ENCODE data around the gene ALPG. TPM values are rescaled to one million over a fixed set of nuclear protein-coding genes. Genes with fewer than 3 reads are reported as not detected.

The ALPG gene
- total RNA-seq, 2 donors from 2014 or later = not detected

DNA sequence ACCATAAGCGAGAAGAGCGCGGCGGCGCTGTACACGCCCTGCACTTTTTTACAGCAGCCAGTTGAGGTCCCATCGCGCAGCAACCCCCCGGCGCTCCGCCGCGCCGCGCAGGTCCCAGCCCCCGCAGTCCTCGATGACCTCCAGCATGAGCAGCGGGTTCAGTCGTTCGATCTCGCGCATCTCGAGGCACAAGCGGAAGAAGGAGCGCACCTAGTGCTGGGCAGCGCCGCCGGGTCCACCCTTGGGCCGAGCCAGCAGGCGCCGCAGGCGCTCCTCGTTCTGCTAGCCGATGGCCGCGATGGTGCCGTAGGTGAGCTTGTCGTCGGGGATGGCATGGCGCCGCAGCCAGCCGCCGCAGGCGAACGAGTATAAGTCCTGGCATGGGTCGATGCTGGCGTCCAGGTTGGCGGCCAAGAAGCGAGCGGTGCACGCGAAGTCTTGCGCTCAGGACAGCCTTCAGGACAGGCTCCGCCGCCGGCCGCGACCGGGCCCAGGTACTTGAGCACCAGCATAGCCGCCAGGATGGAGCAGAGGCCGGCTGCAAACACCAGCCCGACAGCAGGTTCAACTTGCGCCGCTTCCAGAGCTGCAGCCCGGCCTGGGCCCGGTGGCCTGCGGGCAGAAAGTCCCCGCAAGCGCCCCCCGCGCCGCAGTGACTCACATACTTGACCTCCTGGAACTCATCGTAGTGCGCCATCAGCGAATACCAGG lies 19.7 kb upstream of the ALPG start:
- Histone ChIP-seq H3K27ac (no peak overlapping the region), H3K4me1 (ENCODE audit: control insufficient read depth in 1 of 2, low read depth in 2 of 2) (peaks cover 0 to 17% of the 10 kb centered on the region in 2 donors), H3K36me3 (no peaks in the 10 kb centered on the region), H3K4me3 (no peak overlapping the region), H3K27me3 (replicated peaks; ENCODE audit: insufficient read depth) (no peaks in the 10 kb centered on the region), H3K9me3 (no peaks in the 10 kb centered on the region)
- TF ChIP-seq CTCF (IDR thresholded peaks at IDR 0.05) = no peak
- no peak for DNase-seq (ENCODE audit: low spot score)
- ATAC-seq (ENCODE audit: insufficient number of reproducible peaks, low FRiP score, low read depth) = no peak

GRCh38 chr2:232387451-232388171 lies 19.0 kb upstream of the ALPG start:
- Histone ChIP-seq H3K9me3 (no peaks in the 10 kb centered on the region), H3K36me3 (no peaks in the 10 kb centered on the region), H3K27me3 (replicated peaks; ENCODE audit: insufficient read depth) (no peaks in the 10 kb centered on the region), H3K4me1 (ENCODE audit: control insufficient read depth in 1 of 2, low read depth in 2 of 2) (peaks cover 0 to 17% of the 10 kb centered on the region in 2 donors), H3K27ac (no peak overlapping the region), H3K4me3 (no peak overlapping the region)
- TF ChIP-seq CTCF (IDR thresholded peaks at IDR 0.05) = no peak
- ATAC-seq (ENCODE audit: insufficient number of reproducible peaks, low FRiP score, low read depth) = no peak
- DNase-seq (ENCODE audit: low spot score) = no peak

DNA sequence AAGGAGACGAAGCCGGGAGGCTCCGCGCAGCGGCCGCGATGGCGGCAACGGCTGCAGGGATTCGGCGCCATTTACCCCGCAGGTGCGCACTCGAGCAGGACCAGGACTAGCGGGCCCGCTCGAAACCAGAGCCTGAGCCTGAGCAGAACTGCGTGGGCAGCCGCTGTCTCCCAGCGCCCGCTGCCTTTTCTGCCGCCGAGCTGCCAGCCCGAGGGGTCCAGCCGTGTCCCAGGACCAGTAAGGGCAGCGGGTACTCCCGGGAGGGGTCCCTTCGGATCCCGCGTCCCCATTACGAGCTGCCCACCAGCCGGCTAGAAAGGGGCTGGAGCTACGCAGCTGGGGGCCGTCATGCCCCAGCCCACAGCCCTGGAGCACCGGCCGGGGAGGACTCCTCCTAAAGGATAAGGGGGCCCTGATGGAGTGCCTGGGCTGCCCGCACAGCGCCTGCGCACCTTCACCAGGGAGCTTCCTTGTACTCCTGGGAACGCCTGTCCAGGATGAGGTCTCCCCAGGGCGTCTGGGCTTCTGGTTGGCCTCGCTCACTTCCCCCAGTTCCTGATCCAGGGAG lies 18.2 kb upstream of the ALPG start:
- no peak for DNase-seq (ENCODE audit: low spot score)
- no peaks in the 10 kb centered on the region for H3K9me3 ChIP-seq
- no peak overlapping the region for H3K4me3 ChIP-seq
- TF ChIP-seq CTCF (IDR thresholded peaks at IDR 0.05) = no peak
- peaks cover 0 to 17% of the 10 kb centered on the region in 2 donors for H3K4me1 ChIP-seq (ENCODE audit: control insufficient read depth in 1 of 2, low read depth in 2 of 2)
- H3K36me3 ChIP-seq = no peaks in the 10 kb centered on the region
- ATAC-seq (ENCODE audit: insufficient number of reproducible peaks, low FRiP score, low read depth) = no peak
- no peaks in the 10 kb centered on the region for H3K27me3 ChIP-seq (replicated peaks; ENCODE audit: insufficient read depth)
- no peak overlapping the region for H3K27ac ChIP-seq

DNA sequence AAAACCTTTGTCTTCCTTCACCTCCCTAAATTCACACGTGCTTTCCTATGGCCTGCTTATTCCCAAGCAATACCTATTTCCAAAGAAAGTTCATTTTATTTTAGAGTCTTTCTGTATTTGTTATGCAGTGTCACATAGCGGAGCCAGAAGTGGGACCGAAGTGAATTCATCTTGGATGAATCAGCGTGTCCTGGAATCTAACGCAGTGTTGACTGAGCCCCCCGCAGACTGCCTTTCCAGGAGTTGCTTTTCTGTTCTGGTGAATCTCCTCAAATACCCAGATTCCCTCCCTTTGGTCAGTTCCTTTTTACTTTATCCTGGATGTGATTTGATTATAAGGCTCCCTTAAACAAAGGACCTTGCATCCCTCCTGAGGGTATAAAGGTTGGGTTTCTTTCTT lies 17.3 kb upstream of the ALPG start:
- Histone ChIP-seq H3K9me3 (no peaks in the 10 kb centered on the region), H3K27ac (no peak overlapping the region), H3K27me3 (replicated peaks; ENCODE audit: insufficient read depth) (no peaks in the 10 kb centered on the region), H3K4me3 (no peak overlapping the region), H3K4me1 (ENCODE audit: control insufficient read depth in 1 of 2, low read depth in 2 of 2) (peaks cover 0 to 17% of the 10 kb centered on the region in 2 donors), H3K36me3 (no peaks in the 10 kb centered on the region)
- no peak for ATAC-seq (ENCODE audit: insufficient number of reproducible peaks, low FRiP score, low read depth)
- no peak for TF ChIP-seq CTCF (IDR thresholded peaks at IDR 0.05)
- DNase-seq (ENCODE audit: low spot score) = no peak

DNA sequence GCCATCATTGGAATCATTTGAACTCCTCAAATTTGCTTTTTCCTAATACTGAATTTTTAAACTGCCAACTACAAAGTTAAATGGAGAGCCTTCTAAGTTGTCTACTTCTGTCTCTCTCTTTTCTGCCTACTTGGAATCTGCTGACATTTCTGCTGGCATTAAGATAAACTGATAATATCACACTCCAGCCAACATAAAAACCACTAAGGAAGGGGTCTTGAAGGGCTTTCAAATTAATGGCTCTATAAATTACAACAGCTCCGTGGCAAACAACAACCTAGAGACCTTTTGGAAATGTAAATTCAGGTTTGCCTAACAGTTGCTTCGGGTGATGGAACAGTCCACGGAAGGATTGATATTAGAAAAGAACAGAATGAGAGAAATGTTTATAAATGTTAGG lies 16.0 kb upstream of the ALPG start:
- Histone ChIP-seq H3K4me3 (no peak overlapping the region), H3K27me3 (replicated peaks; ENCODE audit: insufficient read depth) (no peaks in the 10 kb centered on the region), H3K9me3 (no peaks in the 10 kb centered on the region), H3K4me1 (ENCODE audit: control insufficient read depth in 1 of 2, low read depth in 2 of 2) (peaks cover 0 to 17% of the 10 kb centered on the region in 2 donors), H3K27ac (no peak overlapping the region), H3K36me3 (no peaks in the 10 kb centered on the region)
- DNase-seq (ENCODE audit: low spot score) (no peak), ATAC-seq (ENCODE audit: insufficient number of reproducible peaks, low FRiP score, low read depth) (no peak)
- no peak for TF ChIP-seq CTCF (IDR thresholded peaks at IDR 0.05)
